ENCODE results near the gene SUGCT.

DNA sequence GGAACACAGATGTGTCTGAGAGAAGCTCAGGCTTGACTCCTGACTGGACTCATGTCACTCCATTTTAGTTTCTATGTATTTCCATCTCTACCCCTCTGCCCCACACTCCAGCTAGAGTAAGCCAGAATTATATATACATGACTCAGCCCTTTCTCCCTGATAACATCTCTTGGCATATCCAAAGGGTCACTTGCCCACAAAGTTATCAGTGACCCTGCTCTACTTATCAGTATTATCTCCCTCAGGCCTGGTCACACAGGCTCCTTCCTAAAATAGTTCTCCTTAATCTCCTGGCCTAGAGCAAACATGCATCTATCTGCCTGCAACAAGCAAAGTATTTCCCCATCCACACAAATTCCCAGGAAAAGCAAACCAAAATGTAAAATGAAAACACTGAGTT, 598.3 kb downstream of the SUGCT start:
- no peak for TF ChIP-seq SUZ12 (IDR thresholded peaks at IDR 0.05; ENCODE audit: extremely low read depth, insufficient read depth, insufficient read length)
- no peak for TF ChIP-seq YY1 (IDR thresholded peaks at IDR 0.05; ENCODE audit: insufficient read depth, insufficient read length)
